ENCODE measurements around the gene MYMX.
"Not testable (repeated sequence)": the region's sequence is repeated elsewhere in the genome, so short reads cannot be mapped to it uniquely, and the experiment has no call there.

MYMX gene

DNA sequence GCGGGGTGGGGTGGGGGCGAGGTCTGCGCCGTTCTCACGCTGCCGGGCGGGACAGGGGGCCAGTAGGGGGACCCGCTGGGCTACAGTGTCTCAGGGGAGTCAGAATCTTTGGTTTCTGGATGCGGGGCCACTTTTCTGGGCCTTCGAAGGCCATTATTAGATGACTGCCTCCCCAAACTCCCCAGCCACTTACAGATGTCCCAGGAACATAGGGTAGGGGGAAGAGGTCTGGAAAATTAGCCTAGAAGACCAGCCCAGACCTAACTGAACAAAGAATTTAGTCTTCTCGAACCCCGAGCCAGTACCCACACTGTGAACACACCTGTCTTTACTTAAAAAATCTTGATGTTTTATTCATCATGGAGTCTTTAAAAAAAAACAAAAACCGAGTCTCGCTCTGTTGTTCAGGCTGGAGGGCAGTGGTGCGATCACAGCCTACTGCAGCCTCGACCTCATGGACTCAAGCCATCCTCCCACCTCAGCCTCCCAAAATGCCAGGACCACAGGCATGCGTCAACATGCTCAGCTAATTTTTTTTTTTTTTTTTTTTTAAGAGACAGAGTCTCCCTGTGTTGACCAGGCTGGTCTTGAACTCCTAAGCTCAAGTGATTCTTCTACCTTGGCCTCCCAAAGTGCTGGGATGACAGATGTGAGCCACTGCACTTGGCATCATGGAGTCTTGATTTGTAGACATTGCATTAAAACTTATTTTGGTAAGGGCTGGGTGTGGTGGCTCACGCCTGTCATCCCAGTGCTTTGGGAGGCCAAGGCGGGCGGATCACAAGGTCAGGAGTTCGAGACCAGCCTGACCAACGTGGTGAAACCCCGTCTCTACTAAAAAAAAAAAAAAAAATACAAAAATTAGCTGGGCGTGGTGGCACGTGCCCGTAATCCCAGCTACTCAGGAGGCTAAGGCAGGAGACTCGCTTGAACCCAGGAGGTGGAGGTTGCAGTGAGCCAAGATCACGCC, 3.4 kb downstream of the MYMX start:
- no peak for DNase-seq (ENCODE audit: low read depth in 2 of 2)

DNA sequence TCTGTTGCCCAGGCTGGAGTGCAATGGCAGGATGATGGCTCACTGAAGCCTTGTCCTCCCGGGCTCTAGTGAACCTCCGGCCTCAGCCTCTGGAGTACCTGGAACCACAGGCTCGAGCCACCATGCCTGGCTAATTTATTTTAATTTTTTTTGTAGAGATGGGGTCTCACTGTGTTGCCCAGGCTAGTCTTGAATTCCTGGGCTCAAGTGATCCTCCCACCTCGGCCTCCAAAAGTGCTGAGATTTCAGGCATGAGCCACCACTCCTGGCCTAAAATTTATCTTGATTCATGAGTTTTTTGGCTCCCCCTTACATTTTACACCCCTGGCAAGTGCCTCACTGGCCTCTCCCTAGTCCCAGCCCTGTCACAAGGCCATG, 4.2 kb downstream of the MYMX start:
- no peak for DNase-seq (ENCODE audit: low read depth in 2 of 2)

- no peak for DNase-seq (ENCODE audit: low read depth in 2 of 2)
These were observed 4.7 kb downstream of the MYMX start for GRCh38 chr6:44221291-44221960.

DNA sequence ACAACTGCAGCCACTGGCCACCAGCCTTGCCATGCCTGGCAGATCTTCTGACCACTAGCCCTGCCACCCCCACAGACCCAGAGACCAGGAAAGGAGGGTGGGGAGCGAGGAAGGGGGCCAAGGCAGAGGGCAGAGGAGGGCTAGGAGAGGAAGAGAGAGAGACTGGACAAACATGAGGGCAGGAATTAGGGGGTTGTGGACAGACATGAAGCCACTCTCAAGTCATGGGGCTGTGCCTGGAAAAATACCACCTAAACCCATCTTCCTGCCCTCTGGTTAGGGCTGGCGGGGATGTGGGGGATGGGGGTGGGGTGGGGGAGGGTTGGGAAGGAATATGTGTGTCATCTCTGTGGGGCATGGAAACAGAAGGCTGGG, 5.2 kb downstream of the MYMX start:
- no peak for DNase-seq (ENCODE audit: low read depth in 2 of 2)

GRCh38 chr6:44222486-44223318, 6.0 kb downstream of the MYMX start:
- no peak for DNase-seq (ENCODE audit: low read depth in 2 of 2)

DNA sequence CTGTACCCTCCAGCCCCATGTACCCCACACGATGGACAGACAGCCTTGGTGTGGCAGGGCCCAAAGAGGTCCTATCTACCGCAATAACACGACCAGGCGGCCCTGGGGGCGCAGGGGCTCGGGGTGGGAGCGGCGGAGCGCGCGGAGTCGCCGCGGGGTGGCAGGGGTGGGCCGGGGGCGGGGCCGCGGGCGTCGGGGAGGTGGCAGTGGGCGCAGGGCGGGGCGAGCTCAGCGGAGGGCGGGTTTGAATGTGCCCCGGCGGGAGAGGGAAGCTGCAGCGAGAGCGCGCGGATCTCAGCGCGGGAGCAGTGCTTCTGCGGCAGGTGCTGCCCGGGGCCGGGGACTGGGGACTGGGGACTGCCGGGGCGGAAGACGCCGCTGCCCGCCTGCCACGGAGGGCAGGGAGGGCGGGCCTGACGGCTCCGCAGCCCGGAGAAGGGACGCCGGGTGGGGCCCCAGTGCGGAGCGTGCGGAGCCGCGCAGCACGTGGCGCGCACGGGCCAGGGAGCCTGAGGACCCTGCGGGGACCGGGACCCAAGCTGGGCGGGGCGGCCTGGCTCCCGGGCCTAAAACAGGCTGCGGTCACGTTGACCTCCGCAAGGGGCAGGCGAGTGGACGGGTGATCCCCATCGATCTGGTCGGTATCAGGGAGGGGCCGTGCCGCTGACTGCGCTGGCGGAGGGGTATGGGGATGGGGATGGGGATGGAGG, 6.7 kb downstream of the MYMX start, which contains the start of gene SLC29A1:
Gene SLC29A1 (plus strand): TSS at position 277 of the 710 bp plus-strand sequence. CDS start 3,719 bp downstream, outside the sequence.
- DNase-seq (ENCODE audit: low read depth in 2 of 2), result no peak

DNA sequence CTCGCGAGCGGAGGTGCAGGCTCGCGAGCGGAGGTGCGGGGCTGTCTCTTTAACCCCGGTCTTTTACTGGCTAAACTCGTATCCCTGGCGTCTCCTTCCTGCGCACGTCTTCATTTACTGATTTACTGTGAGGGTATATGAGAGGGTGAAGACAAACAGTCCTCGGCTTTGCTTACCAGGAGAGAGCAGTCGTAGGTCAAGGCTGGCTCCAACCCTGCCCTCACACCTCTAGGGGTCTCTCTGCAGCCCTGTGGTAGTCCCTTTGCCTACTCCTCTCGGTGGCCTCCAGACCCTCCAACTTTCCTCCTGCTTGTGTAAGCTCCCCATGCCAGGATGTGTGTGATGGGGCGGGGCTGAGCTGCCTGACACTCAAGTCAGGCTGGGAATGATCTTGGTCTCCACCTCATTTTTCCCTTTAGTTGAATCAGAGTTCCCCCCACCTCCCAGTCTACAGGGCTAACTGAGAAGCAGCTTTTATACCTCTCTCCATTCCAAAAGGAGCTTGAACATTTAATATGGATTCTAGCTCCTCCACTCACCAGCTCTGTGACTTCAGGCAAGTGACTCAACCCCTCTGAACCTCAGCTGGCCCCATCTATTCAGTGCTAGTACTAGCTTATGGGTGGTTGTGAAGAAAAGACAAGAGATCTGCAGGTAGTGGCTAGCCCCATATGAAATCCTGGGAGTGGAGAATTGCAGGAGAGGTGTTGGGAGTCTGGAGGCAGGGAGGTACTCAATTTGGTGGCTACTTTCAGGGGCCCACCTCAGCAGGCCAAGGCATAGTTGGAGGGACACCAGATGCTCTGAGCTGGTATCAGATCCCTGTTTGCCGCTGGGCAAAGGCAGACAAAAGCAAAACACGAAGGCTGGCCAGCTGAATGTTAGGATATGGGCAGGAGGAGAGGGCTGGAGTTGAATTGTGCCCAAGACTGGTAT, 7.6 kb downstream of the MYMX start:
- DNase-seq (ENCODE audit: low read depth in 2 of 2), result no peak

- no peak for DNase-seq (ENCODE audit: low read depth in 2 of 2)
These were observed 8.2 kb downstream of the MYMX start for GRCh38 chr6:44224965-44225305.

- DNase-seq (ENCODE audit: low read depth in 2 of 2), result no peak
These were observed 9.0 kb downstream of the MYMX start for GRCh38 chr6:44225579-44226325.

- no peak for DNase-seq (ENCODE audit: low read depth in 2 of 2)
These were observed 9.8 kb downstream of the MYMX start for GRCh38 chr6:44226368-44227147.

GRCh38 chr6:44227148-44227793, 10.5 kb downstream of the MYMX start:
- no peak for DNase-seq (ENCODE audit: low read depth in 2 of 2)

DNA sequence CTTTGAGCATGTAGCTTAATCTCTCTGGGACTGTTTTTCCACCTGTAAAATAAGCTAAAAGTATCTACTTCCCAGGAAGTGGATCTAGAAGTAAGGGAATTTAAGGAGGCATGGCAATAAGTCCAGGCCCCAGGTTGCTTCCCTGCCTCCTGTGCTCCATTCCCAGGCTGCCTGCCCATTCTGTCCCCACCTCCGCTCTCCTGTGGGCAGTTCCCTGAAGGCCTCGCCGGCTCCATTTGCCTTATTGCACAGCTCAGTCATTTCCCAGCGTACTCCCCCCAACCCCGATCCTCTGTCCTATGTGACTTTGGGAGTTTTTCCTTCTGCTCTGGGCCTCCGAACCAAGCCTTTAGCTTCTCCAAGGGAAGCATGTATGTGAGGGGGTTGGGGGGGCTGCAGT, 11.3 kb downstream of the MYMX start:
- no peak for DNase-seq (ENCODE audit: low read depth in 2 of 2)

GRCh38 chr6:44228433-44228832, 11.7 kb downstream of the MYMX start:
- DNase-seq (ENCODE audit: low read depth in 2 of 2), result no peak

- no peak for DNase-seq (ENCODE audit: low read depth in 2 of 2)
These were observed 12.1 kb downstream of the MYMX start for GRCh38 chr6:44228836-44229235.

DNA sequence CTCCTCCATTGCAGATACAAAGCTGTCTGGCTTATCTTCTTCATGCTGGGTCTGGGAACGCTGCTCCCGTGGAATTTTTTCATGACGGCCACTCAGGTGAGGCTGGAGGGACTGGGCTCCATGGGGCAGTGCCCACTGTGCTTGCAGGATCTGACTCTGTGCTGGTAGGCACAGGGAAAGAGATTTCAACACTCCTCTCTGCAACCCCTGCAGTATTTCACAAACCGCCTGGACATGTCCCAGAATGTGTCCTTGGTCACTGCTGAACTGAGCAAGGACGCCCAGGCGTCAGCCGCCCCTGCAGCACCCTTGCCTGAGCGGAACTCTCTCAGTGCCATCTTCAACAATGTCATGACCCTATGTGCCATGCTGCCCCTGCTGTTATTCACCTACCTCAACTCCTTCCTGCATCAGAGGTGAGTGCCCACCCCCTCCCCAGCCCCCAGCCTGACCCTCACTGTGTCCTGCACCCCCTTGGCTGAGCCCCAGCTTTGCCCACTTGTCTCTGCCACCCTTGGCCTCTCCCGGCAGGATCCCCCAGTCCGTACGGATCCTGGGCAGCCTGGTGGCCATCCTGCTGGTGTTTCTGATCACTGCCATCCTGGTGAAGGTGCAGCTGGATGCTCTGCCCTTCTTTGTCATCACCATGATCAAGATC, 12.8 kb downstream of the MYMX start:
- DNase-seq (ENCODE audit: low read depth in 2 of 2), result no peak

- DNase-seq (ENCODE audit: low read depth in 2 of 2), result no peak
These were observed 13.4 kb downstream of the MYMX start for GRCh38 chr6:44230034-44230675.

- not testable (repeated sequence) for DNase-seq (ENCODE audit: low read depth in 2 of 2)
These were observed 14.7 kb downstream of the MYMX start for GRCh38 chr6:44231426-44231825.
